DMS153 treated with DMSO at 0.1 percent for 48 hours (cell line): ENCODE results near the gene TTLL6.
"Not testable (repeated sequence)": the region's sequence is repeated elsewhere in the genome, so short reads cannot be mapped to it uniquely, and the experiment has no call there.

ENCODE experiments used
- DNase-seq: peaks from one replicate; lab custom pipeline; 2025; ENCODE audit not compliant: unreplicated experiment; lab: John Stamatoyannopoulos, UW

Gene TTLL6

GRCh38 chr17:48724251-48725003 lies 92.6 kb downstream of the TTLL6 start:
- peak; percentile 72 for DNase-seq

GRCh38 chr17:48723423-48724250 lies 93.4 kb downstream of the TTLL6 start:
- peak; percentile 81 for DNase-seq

GRCh38 chr17:48722915-48723422 lies 94.1 kb downstream of the TTLL6 start, which contains the start of gene PRAC2:
Gene PRAC2, plus strand, starts transcription at chr17:48723185. Its CDS starts 1,226 bp downstream, at chr17:48724411.
- no peak for DNase-seq

- no peak for DNase-seq
These were observed 94.7 kb downstream of the TTLL6 start, which contains the start of gene PRAC1 for GRCh38 chr17:48722201-48722907. Gene PRAC1, minus strand, starts transcription at chr17:48722518. Its CDS starts 126 bp downstream, at chr17:48722392.

GRCh38 chr17:48721009-48721402 lies 96.0 kb downstream of the TTLL6 start:
- DNase-seq, result no peak

GRCh38 chr17:48720266-48721008 lies 96.6 kb downstream of the TTLL6 start:
- no peak for DNase-seq

- DNase-seq, result no peak
These were observed 97.3 kb downstream of the TTLL6 start for GRCh38 chr17:48719642-48720265.

- no peak for DNase-seq
These were observed 98.0 kb downstream of the TTLL6 start for GRCh38 chr17:48718761-48719641.

- no peak for DNase-seq
These were observed 98.7 kb downstream of the TTLL6 start for GRCh38 chr17:48718227-48718760.

- no peak for DNase-seq
These were observed 99.4 kb downstream of the TTLL6 start for GRCh38 chr17:48717367-48718226.

- DNase-seq, result not testable (repeated sequence)
These were observed 100.5 kb downstream of the TTLL6 start for GRCh38 chr17:48716549-48716948.

GRCh38 chr17:48715496-48716399 lies 101.3 kb downstream of the TTLL6 start:
- DNase-seq, result peak; percentile 40
